Sigmoid colon (tissue), 4 donors: ENCODE measurements around the gene ARL8A.

Source experiments
- EP300 ChIP-seq, 4 donors: sonication (generic); formaldehyde crosslinking; IDR thresholded peaks; one replicate each; pipeline ENCODE4 v1.6.1; 2017; ENCODE audit warnings: antibody characterized with exemption in 4 of 4
- POLR2A ChIP-seq, 2 donors: fragments of 450-650 bp; IDR thresholded peaks; one replicate each; pipeline ENCODE4 v1.6.1; 2016; ENCODE audit warnings: antibody characterized with exemption in 2 of 2, mild to moderate bottlenecking in 2 of 2, moderate library complexity in 2 of 2
- POLR2AphosphoS5 ChIP-seq, 4 donors: sonication (generic); formaldehyde crosslinking; IDR thresholded peaks; one replicate each; pipeline ENCODE4 v1.6.1; 2017; ENCODE audit warnings: antibody characterized with exemption in 4 of 4
- TF ChIP-seq, protein P1 (sequence below), 4 experiments: fragments of 450-650 bp in 3 of 4; fragments of 200-600 bp in 1 of 4; IDR thresholded peaks; one replicate each; pipeline ENCODE4 v1.5.1; 2016 to 2019; ENCODE audit warnings: antibody characterized with exemption in 4 of 4, mild to moderate bottlenecking in 3 of 4, moderate library complexity in 2 of 4

DNA sequence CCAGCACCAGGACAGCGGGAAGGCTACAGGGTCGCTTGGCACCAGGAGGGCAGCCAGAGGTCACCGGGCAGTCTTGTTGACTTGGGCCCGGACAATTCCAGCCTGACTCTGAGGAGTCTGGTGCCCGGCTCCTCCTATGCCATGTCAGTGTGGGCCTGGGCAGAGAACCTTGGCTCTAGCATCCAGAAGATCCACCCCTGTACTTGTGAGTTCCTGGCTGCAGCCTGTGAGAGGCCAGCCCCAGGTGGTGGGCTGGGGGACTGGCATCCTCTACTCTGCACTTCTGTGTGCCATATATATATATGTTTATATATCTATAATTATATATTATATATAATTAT is 27.4 kb upstream of the ARL8A start:
- TF ChIP-seq POLR2AphosphoS5 (IDR thresholded peaks at IDR 0.05) (no peak), POLR2A (IDR thresholded peaks at IDR 0.05) (no peak), EP300 (IDR thresholded peaks at IDR 0.05) (no peak)
- TF ChIP-seq, protein P1, sequence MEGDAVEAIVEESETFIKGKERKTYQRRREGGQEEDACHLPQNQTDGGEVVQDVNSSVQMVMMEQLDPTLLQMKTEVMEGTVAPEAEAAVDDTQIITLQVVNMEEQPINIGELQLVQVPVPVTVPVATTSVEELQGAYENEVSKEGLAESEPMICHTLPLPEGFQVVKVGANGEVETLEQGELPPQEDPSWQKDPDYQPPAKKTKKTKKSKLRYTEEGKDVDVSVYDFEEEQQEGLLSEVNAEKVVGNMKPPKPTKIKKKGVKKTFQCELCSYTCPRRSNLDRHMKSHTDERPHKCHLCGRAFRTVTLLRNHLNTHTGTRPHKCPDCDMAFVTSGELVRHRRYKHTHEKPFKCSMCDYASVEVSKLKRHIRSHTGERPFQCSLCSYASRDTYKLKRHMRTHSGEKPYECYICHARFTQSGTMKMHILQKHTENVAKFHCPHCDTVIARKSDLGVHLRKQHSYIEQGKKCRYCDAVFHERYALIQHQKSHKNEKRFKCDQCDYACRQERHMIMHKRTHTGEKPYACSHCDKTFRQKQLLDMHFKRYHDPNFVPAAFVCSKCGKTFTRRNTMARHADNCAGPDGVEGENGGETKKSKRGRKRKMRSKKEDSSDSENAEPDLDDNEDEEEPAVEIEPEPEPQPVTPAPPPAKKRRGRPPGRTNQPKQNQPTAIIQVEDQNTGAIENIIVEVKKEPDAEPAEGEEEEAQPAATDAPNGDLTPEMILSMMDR (IDR thresholded peaks at IDR 0.05) = no peak
